WTC11 (cell line): ENCODE measurements around the gene SERPINE2.

ENCODE experiments used
- CTCF ChIP-seq: fragments of 200-600 bp; IDR thresholded peaks from 2 replicates; pipeline ENCODE4 v1.8.0; 2022; ENCODE audit warnings: antibody characterized with exemption
- HMGA2 ChIP-seq: fragments of 250-450 bp; sonication (Bioruptor Pico); IDR thresholded peaks from 2 replicates; pipeline ENCODE4 v1.4.0; 2021; ENCODE audit warnings: mild to moderate bottlenecking, moderate library complexity
- IRF2 ChIP-seq: sonication (generic); formaldehyde crosslinking; IDR thresholded peaks from 2 replicates; pipeline ENCODE4 v1.8.0; 2022; ENCODE audit warnings: low read depth, missing genetic modification reagents, borderline replicate concordance
- KAT7 ChIP-seq: sonication (generic); formaldehyde crosslinking; IDR thresholded peaks from 2 replicates; pipeline ENCODE4 v1.8.1; 2023; ENCODE audit warnings: missing genetic modification reagents, mild to moderate bottlenecking, borderline replicate concordance
- SMAD3 ChIP-seq: sonication (generic); formaldehyde crosslinking; IDR thresholded peaks from 2 replicates; pipeline ENCODE4 v1.8.0; 2022; ENCODE audit warnings: missing genetic modification reagents, mild to moderate bottlenecking, borderline replicate concordance
- USF1 ChIP-seq: sonication (generic); formaldehyde crosslinking; IDR thresholded peaks from 2 replicates; pipeline ENCODE4 v1.8.0; 2022; ENCODE audit warnings: mild to moderate bottlenecking, missing genetic modification reagents
- USF2 ChIP-seq: sonication (generic); formaldehyde crosslinking; IDR thresholded peaks from 2 replicates; pipeline ENCODE4 v1.8.1; 2023; ENCODE audit warnings: mild to moderate bottlenecking, missing genetic modification reagents, moderate library complexity

GRCh38 chr2:223934870-223935269, 104.2 kb downstream of the SERPINE2 start:
- TF ChIP-seq USF1 (CRISPR knock-in tag), result no peak
- no peak for TF ChIP-seq SMAD3 (CRISPR knock-in tag)
- no peak for TF ChIP-seq HMGA2
- TF ChIP-seq CTCF, result no peak
- no peak for TF ChIP-seq IRF2 (CRISPR knock-in tag)
- no peak for TF ChIP-seq KAT7 (CRISPR knock-in tag)
- TF ChIP-seq USF2, result no peak
